ENCODE results near the gene GNPTG.

DNA sequence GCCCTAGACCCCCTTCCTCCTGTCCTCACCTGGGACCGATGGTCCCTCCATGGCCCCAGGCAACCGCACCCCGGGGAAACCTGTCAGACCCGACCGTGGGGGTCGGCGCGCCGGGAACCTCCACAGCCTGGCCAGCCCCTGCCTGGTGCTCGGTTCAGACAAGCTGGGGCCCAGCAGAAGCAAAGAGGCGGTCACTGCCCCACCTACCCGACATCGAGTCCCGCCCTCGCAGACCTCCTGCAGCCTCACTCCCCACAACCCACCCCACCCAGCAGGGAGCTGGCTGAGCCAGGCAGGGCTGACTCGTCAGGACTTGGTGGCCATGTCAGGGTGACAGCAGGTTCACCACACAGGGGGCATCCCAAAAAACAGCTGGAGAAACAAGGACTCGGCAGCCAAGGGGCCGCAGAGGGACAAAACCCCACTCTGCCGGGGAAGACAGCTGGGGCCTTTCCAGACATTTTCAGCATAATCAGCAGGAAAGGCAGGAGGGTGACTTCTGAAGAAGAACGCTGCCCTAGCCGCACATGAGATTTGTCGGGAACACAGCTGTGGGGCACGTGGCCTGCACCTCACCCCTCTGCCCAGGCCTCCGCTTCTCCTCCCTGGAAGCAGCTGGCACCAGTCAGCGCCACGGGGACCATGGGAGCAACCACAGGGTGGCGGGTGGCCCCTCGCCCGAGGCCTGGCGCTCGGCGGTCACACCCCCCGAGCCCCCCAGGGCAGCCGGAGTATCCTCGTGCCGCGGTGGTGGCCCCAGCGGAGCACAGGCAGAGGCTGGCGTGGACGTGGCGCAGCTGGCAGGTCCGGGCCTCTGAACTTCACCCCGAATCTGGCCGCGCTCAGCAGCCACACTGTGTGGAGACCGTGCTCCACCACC is 22.9 kb downstream of the GNPTG start:
- TF ChIP-seq, protein P1, sequence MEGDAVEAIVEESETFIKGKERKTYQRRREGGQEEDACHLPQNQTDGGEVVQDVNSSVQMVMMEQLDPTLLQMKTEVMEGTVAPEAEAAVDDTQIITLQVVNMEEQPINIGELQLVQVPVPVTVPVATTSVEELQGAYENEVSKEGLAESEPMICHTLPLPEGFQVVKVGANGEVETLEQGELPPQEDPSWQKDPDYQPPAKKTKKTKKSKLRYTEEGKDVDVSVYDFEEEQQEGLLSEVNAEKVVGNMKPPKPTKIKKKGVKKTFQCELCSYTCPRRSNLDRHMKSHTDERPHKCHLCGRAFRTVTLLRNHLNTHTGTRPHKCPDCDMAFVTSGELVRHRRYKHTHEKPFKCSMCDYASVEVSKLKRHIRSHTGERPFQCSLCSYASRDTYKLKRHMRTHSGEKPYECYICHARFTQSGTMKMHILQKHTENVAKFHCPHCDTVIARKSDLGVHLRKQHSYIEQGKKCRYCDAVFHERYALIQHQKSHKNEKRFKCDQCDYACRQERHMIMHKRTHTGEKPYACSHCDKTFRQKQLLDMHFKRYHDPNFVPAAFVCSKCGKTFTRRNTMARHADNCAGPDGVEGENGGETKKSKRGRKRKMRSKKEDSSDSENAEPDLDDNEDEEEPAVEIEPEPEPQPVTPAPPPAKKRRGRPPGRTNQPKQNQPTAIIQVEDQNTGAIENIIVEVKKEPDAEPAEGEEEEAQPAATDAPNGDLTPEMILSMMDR (IDR thresholded peaks at IDR 0.05), result no peak
- TF ChIP-seq SMC3 (IDR thresholded peaks at IDR 0.05; ENCODE audit: low read depth, low read length) (no peak), EP300 (IDR thresholded peaks at IDR 0.05; ENCODE audit: borderline replicate concordance in 1 of 2, low read depth in 1 of 2, low read length in 1 of 2) (no peak), POLR2AphosphoS5 (IDR thresholded peaks at IDR 0.05; ENCODE audit: low read depth, low read length) (no peak), CHD2 (IDR thresholded peaks at IDR 0.05; ENCODE audit: low read length, partially characterized antibody) (no peak), RAD21 (IDR thresholded peaks at IDR 0.05; ENCODE audit: low read length) (no peak), TAF1 (IDR thresholded peaks at IDR 0.05; ENCODE audit: borderline replicate concordance, low read depth, low read length) (no peak), YY1 (IDR thresholded peaks at IDR 0.05; ENCODE audit: low read depth) (no peak)
